ENCODE results near the gene ZCCHC3.
"Not testable (repeated sequence)": the region's sequence is repeated elsewhere in the genome, so short reads cannot be mapped to it uniquely, and the experiment has no call there.

Gene ZCCHC3

DNA sequence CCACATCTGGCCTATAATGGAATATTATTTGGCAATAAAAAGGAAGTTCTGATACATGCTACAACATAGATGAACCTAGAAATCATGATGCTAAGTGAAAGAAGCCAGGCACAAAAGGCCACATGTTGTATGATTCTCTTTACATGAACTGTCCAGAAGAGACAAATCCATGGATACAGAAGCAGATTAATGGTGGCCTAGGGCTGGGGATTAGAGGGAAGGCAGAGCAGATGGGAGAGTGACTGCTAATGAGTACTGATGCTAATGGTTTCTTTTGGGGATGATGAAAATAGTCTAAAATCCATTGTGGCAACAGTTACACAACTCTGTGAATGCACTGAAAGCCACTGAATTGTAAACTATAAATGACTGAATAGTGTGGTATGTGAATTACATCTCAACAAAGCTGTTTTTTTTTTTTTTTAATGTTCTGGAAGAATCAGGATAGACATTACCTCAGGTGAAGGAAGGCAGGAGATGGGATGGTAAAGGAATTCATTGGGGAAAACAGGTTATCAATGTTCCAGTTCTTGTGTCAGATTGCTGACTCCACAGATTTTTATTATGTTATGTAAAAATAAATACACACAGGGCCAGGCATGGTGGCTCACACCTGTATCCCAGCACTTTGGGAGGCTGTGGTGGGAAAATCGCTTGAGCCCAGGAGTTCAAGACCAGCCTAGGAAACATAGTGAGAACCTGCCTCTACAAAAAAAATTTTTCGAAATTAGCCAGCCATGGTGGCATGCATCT lies 19.1 kb downstream of the ZCCHC3 start:
- no peak for DNase-seq

DNA sequence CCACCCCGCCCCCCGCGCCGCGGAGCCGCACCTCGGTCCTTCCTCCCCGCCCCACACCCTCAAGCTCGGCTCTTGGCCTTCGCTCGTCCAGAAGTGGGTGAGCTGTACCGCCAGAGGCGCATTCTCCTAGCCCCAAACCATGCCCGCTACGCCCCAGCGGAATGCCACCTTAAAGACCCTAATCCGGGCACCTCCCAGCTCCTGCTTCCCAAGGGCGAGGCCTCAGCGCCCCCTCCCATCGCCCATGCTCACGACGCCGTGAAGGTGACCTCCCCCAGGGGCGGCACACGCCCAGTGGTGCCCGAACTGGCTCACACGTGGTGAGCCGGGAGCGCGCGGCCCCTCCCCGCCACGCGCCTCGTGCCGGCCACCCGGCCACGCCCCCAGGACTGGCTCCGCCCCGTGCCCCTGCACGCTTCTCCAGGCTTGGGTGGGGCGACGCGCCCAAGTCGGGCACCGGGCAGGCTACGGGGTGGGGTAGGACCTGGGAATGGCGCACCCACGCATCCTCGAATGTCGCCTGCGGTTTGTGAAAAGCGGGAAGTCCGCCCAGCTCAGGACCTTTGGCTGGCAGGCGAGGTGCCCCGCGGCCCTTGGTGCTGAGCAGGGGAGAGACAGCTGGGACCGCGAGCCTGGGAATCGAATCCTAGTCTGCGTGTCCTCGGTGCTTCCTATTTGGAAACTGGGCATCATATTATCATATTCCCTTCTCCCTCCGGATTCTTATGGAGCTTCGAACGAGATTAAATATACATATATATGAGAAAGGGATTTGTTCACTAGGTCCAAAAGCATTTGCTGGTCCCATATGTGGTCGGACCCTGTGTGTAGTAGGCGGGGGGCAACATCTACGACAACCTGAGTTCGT lies 27.0 kb downstream of the ZCCHC3 start:
- peak; percentile 95 for DNase-seq

DNA sequence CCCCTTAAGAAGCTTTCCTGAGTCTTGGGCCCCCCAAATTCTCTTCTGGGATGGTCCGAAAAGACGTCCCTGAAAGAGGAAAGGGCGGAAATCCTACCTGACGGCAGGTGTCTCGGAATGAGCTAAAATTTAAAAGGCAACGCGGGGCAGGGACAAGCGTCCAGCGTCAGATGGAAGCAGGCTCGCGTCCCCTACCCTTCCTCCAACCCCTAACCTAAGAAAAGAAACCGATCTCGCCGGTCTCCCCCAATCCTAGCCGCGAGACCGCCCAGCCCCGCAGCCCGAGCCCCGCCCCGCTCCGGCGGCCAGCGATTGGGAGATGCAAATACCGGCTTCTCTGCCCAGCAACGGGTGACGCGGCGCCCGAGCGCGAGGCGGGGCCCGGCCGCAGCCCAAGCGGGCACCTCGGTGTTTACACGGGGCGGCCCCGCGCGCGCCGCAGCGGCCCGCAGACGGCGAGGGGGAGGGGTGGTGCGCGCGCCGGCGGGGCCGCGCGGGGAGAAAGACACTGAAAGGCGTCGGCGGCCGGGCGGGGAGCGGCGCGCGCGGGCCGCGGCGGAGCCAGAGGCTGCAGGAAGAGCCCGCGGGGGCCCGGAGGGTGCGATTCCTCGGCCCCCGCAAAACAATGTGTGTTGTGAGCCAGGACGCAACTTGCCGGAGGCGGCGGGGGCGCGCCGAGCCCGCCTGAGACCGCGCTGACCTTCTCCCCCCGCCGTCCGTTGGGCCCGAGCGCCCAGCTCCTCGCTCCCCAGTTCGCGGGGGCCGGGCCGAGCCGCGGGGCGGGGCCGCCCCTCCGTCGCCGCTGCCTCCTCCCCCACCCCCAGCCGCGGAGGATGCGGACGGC lies 27.9 kb downstream of the ZCCHC3 start, which contains the start of gene SOX12:
SOX12 (plus strand) TSS at position 508 of the 844 bp plus-strand sequence. CDS start 373 bp downstream, outside the sequence.
- peak; percentile 99 for DNase-seq

DNA sequence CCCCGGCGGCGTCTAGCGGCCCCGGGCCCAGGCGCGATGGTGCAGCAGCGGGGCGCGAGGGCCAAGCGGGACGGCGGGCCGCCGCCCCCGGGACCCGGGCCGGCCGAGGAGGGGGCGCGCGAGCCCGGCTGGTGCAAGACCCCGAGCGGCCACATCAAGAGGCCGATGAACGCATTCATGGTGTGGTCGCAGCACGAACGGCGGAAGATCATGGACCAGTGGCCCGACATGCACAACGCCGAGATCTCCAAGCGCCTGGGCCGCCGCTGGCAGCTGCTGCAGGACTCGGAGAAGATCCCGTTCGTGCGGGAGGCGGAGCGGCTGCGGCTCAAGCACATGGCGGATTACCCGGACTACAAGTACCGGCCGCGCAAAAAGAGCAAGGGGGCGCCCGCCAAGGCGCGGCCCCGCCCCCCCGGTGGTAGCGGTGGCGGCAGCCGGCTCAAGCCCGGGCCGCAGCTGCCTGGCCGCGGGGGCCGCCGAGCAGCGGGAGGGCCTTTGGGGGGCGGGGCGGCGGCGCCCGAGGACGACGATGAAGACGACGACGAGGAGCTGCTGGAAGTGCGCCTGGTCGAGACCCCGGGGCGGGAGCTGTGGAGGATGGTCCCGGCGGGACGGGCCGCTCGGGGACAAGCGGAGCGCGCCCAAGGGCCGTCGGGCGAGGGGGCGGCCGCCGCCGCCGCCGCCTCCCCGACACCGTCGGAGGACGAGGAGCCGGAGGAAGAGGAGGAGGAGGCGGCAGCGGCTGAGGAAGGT lies 28.7 kb downstream of the ZCCHC3 start:
- peak; percentile 84 for DNase-seq

DNA sequence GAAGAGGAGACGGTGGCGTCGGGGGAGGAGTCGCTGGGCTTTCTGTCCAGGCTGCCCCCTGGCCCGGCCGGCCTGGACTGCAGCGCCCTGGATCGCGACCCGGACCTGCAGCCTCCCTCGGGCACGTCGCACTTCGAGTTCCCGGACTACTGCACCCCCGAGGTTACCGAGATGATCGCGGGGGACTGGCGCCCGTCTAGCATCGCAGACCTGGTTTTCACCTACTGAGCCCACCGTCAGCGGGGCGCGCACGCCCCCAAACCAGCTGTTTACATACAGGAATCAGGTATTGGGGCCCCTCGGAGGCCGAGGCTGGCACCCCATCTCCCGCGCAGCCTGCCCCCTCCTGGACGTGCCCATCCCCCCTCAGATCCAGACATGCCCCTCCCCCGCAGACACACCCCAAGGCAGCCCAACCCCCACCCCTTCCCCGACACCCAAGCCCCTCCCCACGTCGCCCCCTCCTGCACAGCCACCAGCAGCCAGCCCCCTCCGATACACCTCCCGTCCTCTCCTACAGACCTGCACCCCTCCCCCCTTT lies 29.3 kb downstream of the ZCCHC3 start:
- peak; percentile 84 for DNase-seq

DNA sequence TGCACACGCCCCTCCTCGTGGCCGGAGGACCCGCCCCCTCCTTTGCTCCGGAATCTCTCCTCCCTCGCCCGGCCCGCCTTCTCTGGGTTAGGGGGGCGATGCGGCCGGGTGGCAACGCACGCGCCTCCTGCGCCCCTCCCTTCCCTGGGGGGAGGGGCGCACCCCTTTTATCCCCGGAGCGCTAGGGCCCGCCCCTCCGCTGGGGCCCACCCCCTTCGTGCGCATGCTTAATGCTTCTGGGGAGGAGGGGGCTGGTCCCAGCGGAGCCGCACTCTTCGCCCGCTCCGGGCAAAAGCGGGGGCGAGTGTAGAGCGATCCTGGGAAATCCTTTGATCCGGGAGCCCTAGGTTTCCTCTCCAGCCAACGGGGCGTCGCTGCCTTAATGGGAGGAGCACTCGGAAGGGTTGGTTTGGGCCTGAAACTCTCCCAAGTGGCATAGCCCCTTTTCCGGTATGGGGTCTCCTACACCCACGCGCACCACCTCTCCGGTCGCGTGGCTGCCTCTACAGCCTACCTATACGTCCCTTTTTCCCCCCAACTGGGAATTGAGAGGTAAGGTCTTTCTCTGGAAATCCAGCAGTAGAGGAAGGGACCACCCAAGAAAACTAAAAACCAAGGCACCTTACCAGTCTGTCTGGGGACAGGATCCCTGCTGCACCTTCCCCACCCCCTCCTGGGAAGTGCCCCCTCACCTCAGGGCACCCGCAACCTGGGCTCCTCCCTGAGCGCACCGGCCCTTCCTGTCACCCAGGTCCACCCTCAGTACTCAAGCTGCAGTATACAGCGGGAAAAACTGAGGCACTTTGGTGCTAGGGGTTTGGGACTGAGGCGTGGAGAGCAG lies 30.0 kb downstream of the ZCCHC3 start:
- peak; percentile 97 for DNase-seq

DNA sequence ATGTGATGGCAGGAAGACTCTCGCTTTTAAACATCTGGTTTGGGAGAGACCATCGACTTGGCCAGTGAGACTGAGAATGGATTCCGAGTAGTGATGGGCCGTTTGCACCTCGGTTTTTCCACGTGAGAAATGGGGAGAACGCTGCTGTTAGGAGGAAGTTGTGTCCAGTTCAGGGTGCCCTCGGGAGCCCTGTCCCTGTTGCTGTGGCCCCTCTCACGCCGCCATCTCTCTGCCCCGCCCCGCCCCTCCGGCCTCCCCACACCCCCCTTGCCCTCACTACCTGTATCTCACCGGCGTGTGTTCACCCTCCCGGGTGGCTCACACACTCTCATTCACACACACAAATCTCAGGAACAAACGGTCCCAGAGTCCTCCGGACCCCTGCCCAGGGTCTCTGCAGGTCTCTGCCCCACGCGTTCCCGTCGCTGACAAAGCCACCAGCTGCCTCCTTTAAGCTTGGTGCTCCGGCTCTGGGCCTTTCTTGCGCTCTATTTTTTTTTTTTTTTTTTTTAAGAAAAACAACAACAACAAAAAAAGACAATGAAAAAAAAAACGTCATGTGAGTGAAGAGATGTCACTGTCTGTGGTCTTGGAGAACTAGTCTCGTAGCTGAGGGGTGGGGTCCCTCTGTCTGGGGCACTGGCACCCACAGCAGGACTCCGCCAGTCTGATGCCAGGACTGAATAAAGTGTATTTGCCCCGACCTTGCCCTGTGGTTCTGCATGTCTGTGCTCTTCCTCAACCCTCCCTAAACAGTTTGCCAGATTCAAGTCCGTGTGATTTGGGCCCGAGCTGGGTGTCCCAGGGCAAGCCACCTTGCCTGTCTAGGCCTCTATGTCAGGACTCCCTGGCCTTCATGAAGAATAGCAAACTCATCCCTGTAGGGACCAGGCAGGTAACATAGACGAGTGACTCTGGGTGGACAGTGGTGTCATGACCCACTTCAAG lies 30.9 kb downstream of the ZCCHC3 start:
- peak; percentile 67 for DNase-seq

DNA sequence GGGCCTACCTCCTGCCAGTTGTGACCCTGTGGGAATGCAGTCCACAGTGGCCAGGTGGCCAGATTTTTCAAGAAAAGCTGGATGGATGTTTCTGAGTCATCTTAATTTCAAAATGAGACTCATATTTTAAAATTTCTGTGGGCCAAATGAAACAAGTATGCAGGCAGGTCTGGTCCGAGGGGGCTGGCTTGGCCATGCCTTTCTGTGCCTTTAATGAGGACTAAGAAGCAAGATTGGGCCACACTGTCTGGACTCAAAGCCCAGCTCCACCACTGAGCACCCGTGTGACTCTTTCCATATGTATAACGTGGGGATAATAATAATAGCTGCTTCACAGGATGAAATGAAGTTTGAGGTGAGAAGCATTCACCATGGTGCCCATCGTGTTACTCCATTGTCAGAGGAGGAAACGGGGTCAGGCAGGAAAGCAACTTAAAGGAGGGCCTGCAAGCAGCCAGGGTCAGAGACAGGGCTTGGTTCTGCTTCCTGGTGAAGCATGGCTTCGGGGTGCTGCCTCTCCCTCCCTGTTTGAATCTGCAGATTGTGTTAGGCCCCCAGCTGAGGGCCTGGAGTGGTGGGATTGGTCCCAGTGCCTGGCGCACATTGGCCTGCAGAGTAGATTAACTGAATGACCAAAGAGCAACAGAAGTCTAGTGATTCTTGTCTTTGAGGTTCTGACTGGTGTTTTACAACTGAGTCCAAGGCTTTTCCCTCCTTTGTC lies 31.8 kb downstream of the ZCCHC3 start:
- no peak for DNase-seq

DNA sequence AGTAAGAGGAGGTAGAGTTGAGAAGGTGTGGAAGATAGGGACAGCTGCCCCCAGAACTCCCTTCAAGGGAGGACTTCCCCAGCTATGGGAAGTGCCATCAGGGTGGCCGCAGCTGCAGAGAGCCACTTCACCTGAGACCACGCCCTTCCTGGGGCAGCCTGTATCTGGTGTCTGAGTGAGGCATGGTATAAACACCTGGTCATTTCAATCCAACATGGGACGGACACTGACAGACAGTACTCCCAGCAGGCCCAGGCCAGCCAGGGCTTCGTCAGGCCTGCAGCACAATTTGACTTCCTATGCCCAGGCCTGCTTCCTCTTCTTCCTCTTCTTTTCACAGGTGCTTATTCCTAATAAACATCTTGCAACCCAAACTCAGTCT lies 32.5 kb downstream of the ZCCHC3 start:
- no peak for DNase-seq

DNA sequence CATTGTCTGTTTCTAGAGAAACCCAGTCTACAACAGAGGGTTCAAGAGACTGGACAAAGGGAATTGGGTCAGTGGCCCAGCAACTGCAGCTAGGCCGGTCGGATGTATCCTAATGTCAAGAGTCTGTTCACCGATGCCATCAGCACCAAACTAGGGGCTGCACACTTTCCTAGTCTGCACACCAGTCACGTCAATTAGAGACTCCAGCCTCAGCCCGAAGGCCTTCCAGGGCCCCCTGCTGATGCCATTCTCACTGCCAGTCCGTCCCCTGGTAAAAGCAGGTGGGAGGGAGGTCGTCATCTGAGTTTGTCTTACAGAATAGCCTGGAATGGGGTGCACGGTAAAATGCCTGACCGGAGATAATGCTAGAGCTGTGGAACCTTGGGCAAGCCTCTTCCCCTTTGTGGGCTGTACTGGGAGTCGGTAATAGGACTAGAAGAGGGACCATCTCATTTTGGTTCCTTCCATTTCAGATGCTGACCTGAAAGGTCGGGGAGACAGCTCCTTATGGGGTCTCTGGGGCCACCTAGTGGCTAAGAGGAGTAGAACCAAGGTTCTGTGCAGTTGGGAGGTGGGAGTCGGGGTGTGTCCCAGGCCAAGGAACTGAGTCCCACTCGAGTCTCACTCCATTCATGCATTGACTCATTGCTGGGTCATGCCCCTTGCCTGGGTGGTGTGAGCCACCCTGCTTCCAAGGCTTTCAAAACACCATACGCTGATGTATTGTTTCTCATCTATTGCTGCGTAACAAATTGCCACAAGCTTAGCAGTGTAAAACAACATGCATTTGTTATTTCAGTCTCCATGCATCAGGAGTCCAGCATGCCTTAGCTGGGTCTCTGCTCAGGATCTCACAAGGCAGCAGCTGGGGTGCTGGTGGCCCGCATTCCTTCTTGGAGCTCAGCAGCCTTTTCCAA lies 33.1 kb downstream of the ZCCHC3 start:
- peak; percentile 93 for DNase-seq

DNA sequence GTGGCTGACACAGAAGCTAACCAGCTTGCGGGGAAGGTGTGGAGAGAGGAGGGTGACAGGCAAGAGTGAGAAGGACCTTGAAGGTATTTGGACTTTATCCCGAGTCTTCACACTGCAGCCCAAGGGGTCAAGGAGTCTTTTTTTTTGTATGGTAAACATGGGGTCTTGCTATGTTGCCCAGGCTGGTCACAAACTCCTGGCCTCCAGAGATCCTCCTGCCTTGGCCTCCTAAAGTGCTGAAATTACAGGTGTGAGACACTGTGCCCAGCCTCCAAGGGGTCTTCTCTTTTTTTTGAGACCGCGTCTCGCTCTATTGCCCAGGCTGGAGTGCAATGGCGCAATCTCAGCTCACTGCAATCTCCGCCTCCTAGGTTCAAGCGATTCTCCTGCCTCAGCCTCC lies 37.2 kb downstream of the ZCCHC3 start:
- DNase-seq, result no peak

DNA sequence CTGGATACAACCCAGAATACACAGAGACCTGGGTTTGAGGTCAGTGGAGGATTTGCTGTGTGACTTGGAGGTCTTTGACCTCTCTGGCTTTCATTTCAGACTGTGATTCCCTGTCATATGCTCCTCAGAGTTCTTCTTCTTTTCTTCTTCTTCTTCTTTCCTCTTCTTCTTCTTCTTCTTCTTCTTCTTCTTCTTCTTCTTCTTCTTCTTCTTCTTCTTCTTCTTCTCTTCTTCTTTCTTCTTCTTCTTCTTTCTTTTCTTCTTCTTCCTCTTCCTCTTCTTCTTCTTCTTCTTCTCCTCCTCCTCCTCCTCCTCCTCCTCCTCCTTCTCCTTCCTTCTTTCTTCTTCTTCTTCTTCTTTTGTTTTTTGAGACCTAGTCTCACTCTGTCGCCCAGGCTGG lies 38.7 kb downstream of the ZCCHC3 start:
- DNase-seq, result not testable (repeated sequence)

DNA sequence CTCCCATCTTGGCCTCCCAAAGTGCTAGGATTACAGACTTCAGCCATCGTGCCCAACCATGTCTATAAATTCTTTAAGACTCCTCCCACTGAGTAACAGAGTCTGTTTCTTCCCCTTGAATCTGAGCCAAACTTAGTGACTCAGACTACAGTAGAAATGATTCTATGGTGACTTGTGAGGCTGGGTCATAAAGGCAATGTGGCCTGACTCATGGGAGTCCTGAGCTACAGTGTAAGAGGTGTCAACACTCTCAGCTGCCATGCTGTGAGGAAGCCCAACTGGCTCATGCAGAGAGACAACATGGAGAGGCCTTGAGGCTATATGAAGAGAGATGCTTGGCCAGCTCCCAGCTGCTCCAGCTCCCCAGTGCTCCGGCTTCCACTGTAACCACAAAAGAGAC lies 44.3 kb downstream of the ZCCHC3 start:
- DNase-seq, result peak; percentile 87

DNA sequence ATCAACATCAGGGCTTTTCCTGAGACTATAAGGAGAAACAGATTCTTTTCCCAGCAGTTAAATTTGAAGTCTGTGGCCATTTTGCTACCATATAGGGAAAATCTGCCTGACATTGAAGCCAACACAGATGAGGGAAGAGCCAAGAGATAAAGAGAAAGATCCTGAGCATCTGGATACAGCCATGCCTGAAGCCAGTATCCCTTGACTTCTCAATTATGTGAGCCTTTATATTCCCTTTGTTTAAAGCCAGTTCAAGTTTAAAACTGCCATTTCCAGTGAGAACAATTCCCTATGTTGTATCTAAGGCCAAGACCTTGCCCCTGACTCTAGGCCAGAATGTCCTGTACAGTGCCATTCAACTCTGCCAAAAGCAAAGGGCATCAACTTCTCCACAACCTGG lies 45.7 kb downstream of the ZCCHC3 start:
- no peak for DNase-seq

DNA sequence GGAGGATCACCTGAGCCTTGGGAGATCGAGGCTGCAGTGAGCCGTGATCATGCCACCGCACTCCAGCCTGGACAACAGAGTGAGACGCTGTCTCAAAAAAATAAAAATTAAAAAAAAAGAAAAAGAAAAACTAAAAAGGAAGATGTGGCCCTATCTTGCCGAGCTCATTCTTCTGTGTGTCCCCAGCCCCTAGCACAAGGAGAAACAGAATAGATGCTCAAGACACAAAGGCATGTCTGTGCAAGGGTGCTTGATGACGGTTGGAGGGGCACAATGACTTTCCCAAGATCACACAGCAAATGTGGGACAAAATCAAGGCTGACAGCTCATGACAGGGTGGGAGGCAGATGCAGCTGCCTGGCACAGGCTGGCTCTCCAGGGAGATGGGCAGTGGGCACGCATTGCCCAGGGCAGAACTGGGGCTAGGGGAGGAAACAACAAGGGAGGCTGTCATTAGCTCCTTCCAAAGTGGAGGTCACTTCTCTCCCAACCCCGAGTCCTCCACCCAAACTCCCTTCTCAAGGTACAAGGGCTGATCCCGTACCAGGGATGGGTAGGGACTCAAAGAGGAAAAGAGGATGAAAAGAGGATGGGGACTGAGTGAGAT lies 48.8 kb downstream of the ZCCHC3 start:
- DNase-seq, result no peak

DNA sequence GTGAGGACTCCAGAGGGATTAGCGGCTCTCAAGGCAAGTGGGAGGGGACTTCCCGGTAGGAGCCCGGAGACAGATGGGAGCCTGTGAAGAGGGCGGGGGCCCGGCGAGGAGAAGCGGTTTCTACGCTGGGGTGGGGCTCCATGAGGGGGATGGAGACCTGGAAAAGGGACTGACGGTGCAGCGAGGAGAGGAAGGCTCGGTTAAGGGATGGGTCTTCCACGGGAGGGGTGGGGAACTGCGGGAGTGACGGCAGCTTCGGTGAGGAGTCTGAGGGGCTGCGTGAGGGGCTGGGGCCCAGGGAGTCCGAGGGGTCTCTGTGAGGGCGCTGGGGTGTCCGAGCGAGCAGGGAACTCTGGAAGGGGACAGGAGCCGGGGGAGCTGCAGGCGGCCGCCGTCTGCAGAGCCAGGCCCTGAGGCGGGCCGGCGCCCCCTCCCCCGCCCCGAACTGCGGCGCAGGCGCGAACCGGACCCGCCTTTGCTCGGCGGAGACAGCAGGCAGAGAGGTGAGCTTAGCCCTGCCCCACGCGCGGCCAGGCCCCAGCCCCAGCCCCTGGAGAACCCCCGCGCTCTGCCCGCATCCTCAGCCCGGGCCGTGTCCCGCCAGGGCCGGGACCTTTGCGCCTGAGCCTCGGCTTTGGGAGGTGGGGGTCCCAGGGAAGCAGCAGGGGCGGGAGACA lies 49.4 kb downstream of the ZCCHC3 start, which contains the start of gene NRSN2:
NRSN2 (plus strand) TSS at position 472 of the 677 bp plus-strand sequence. CDS start 2,533 bp downstream, outside the sequence.
- peak; percentile 57 for DNase-seq

DNA sequence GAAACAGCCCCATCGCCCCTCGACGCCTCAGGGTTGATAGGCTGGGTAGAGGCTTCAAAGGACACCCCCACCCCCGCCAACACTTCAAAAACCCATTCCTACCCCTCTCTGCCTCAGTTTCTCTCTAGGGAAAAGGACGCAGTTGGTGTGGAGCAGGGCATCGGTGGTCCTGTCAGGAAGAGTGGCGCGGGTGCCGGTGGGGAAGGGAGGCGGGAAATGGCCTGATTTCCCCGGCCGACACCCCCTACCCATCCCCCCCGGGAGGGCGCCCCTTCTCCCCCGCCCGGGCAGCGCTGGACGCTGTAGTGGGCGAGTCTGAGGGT lies 49.9 kb downstream of the ZCCHC3 start:
- DNase-seq, result no peak

Data from OCI-M1 (cell line).